IMR-90 (cell line): ENCODE results near the gene SPAG7. TPM values are rescaled to one million over a fixed set of nuclear protein-coding genes. Genes with fewer than 3 reads are reported as not detected.
A peak's percentile ranks its signal among the peaks of the same experiment; 100 is the strongest.

Experiments
- ATAC-seq: fragments of 200-7000 bp; cut with Tn5 transposase; 2 replicates; pipeline ENCODE4 v1.9.1; 2020; ENCODE audit warnings: low read depth, mild to moderate bottlenecking, moderate library complexity
- BruUV-seq: library from RNA; stranded (reverse); fragments of 400-500 nt; replicated peaks from 2 replicates; lab custom pipeline; 2021; lab: Mats Ljungman, UMichigan
- CTCF ChIA-PET: fragments of 300-600 bp; formaldehyde crosslinking; extraction: SDS; loops from one replicate; lab custom pipeline; 2021; ENCODE audit warnings: antibody characterized with exemption; lab: Yijun Ruan, JAX
- POLR2A ChIA-PET: fragments of 300-600 bp; sonication (Branson Sonifier 250); formaldehyde crosslinking; loops from one replicate; lab custom pipeline; 2022; ENCODE audit warnings: antibody characterized with exemption; ENCODE audit not compliant: unreplicated experiment; lab: Charles Lee
- DNase-seq: peaks from one replicate; pipeline ENCODE4 v3.0.0; 2013
- H2AFZ ChIP-seq: replicated peaks from 2 replicates; pipeline ENCODE3; 2013; ENCODE audit warnings: low read length, mild to moderate bottlenecking; ENCODE audit not compliant: poor library complexity
- H2AK5ac ChIP-seq: 2 replicates; pipeline ENCODE4 v1.6.1; 2013; ENCODE audit warnings: low read depth, low read length, inconsistent platforms
- H2AK9ac ChIP-seq: replicated peaks from 2 replicates; pipeline ENCODE3; 2013; ENCODE audit warnings: mild to moderate bottlenecking, low read depth, low read length, moderate library complexity; ENCODE audit not compliant: poor library complexity
- H2BK120ac ChIP-seq: 2 replicates; pipeline ENCODE4 v1.6.1; 2013; ENCODE audit warnings: low read depth, low read length, inconsistent platforms
- H2BK15ac ChIP-seq: 3 replicates; pipeline ENCODE4 v1.6.1; 2013; ENCODE audit warnings: low read depth, low read length, inconsistent platforms
- H2BK20ac ChIP-seq: 2 replicates; pipeline ENCODE4 v1.6.1; 2013; ENCODE audit warnings: low read depth, mild to moderate bottlenecking, inconsistent platforms, low read length, moderate library complexity
- H2BK5ac ChIP-seq: 2 replicates; pipeline ENCODE4 v1.6.1; 2013; ENCODE audit warnings: mild to moderate bottlenecking, low read depth, low read length, inconsistent platforms; ENCODE audit not compliant: poor library complexity, severe bottlenecking
- H3K14ac ChIP-seq: replicated peaks from 2 replicates; pipeline ENCODE4 v1.6.1; 2013; ENCODE audit warnings: low read depth, low read length, inconsistent platforms
- H3K18ac ChIP-seq: 2 replicates; pipeline ENCODE4 v1.6.1; 2013; ENCODE audit warnings: low read depth, low read length, control low read depth
- H3K23ac ChIP-seq: 2 replicates; pipeline ENCODE4 v1.6.1; 2013; ENCODE audit warnings: low read depth, low read length, inconsistent platforms
- H3K27ac ChIP-seq: 2 replicates; pipeline ENCODE4 v1.5.1; 2013; ENCODE audit warnings: mild to moderate bottlenecking, control low read depth, low read length; ENCODE audit not compliant: insufficient read depth
- H3K27me3 ChIP-seq: 2 replicates; pipeline ENCODE4 v1.6.1; 2013; ENCODE audit warnings: low read length; ENCODE audit not compliant: control insufficient read depth, insufficient read depth
- H3K36me3 ChIP-seq: 2 replicates; pipeline ENCODE4 v1.6.1; 2013; ENCODE audit warnings: low read length, mixed read lengths; ENCODE audit not compliant: control insufficient read depth, insufficient read depth
- H3K4ac ChIP-seq: 2 replicates; pipeline ENCODE4 v1.6.1; 2013; ENCODE audit warnings: low read depth, low read length, inconsistent platforms
- H3K4me1 ChIP-seq: 2 replicates; pipeline ENCODE4 v1.6.1; 2013; ENCODE audit warnings: low read length, mixed read lengths; ENCODE audit not compliant: control insufficient read depth, insufficient read depth
- H3K4me2 ChIP-seq: 2 replicates; pipeline ENCODE4 v1.6.1; 2013; ENCODE audit warnings: low read depth, mild to moderate bottlenecking, control low read depth, low read length, moderate library complexity
- H3K4me3 ChIP-seq: 2 replicates; pipeline ENCODE4 v1.5.1; 2013; ENCODE audit warnings: low read depth, mild to moderate bottlenecking, control low read depth, low read length, moderate library complexity; ENCODE audit not compliant: insufficient read depth
- H3K56ac ChIP-seq: 2 replicates; pipeline ENCODE4 v1.6.1; 2013; ENCODE audit warnings: low read length, inconsistent platforms; ENCODE audit not compliant: insufficient read depth; ENCODE audit errors: extremely low read depth
- H3K79me1 ChIP-seq, 2 experiments: 2 replicates each; pipeline ENCODE4 v1.6.1; 2013; ENCODE audit warnings: low read length in 2 of 2, inconsistent platforms in 1 of 2, low read depth in 1 of 2
- H3K9ac ChIP-seq: 2 replicates; pipeline ENCODE4 v1.6.1; 2013; ENCODE audit warnings: low read depth, low read length, control low read depth
- H3K9me1 ChIP-seq: 2 replicates; pipeline ENCODE4 v1.6.1; 2013; ENCODE audit warnings: low read length, inconsistent platforms; ENCODE audit not compliant: insufficient read depth
- H3K9me3 ChIP-seq: 2 replicates; pipeline ENCODE4 v1.6.1; 2013; ENCODE audit warnings: low read length; ENCODE audit not compliant: control insufficient read depth, insufficient read depth
- H4K20me1 ChIP-seq: 2 replicates; pipeline ENCODE4 v1.6.1; 2013; ENCODE audit warnings: low read length, inconsistent platforms; ENCODE audit not compliant: insufficient read depth
- H4K5ac ChIP-seq: 2 replicates; pipeline ENCODE4 v1.6.1; 2013; ENCODE audit warnings: mild to moderate bottlenecking, low read depth, low read length, control low read depth
- H4K8ac ChIP-seq, 2 experiments: 2 replicates each; pipeline ENCODE4 v1.6.1; 2013; ENCODE audit warnings: low read depth in 2 of 2, low read length in 2 of 2, control low read depth in 1 of 2, inconsistent platforms in 1 of 2
- H4K91ac ChIP-seq: 2 replicates; pipeline ENCODE4 v1.6.1; 2013; ENCODE audit warnings: low read depth, low read length, inconsistent platforms; ENCODE audit not compliant: insufficient read depth
- BHLHE40 ChIP-seq: fragments of 150-350 bp; IDR thresholded peaks from 2 replicates; pipeline ENCODE4 v1.6.1; 2016; ENCODE audit warnings: mild to moderate bottlenecking, low read depth, low read length
- CEBPB ChIP-seq: IDR thresholded peaks from 2 replicates; pipeline ENCODE4 v1.6.1; 2012; ENCODE audit warnings: low read depth, low read length, improper control_type of control experiment
- CHD1 ChIP-seq: IDR thresholded peaks from 2 replicates; pipeline ENCODE4 v1.6.1; 2012; ENCODE audit warnings: low read depth, low read length, improper control_type of control experiment
- FOS ChIP-seq: fragments of 150-350 bp; IDR thresholded peaks from 2 replicates; pipeline ENCODE4 v1.6.1; 2016; ENCODE audit warnings: low read depth, low read length
- MAZ ChIP-seq: IDR thresholded peaks from 2 replicates; pipeline ENCODE4 v1.6.1; 2012; ENCODE audit warnings: low read depth, mild to moderate bottlenecking, low read length, improper control_type of control experiment, moderate library complexity, borderline replicate concordance
- MXI1 ChIP-seq: IDR thresholded peaks from 2 replicates; pipeline ENCODE4 v1.6.1; 2012; ENCODE audit warnings: low read depth, mild to moderate bottlenecking, low read length, moderate library complexity, borderline replicate concordance
- NFE2L2 ChIP-seq: fragments of 150-350 bp; IDR thresholded peaks from 2 replicates; pipeline ENCODE4 v1.6.1; 2016; ENCODE audit warnings: low read depth, mild to moderate bottlenecking, low read length
- RAD21 ChIP-seq: IDR thresholded peaks from 2 replicates; pipeline ENCODE4 v1.6.1; 2012; ENCODE audit warnings: low read length, improper control_type of control experiment
- RCOR1 ChIP-seq: IDR thresholded peaks from 2 replicates; pipeline ENCODE4 v1.6.1; 2012; ENCODE audit warnings: mild to moderate bottlenecking, low read length, improper control_type of control experiment; ENCODE audit not compliant: insufficient replicate concordance
- RFX5 ChIP-seq: IDR thresholded peaks from 2 replicates; pipeline ENCODE4 v1.8.0; 2012; ENCODE audit warnings: low read depth, mild to moderate bottlenecking, low read length, moderate library complexity
- WGBS, 2 experiments: methylation state at CpG; one replicate each; pipeline versions ENCODE4 v1.1.5 to v1.1.7; 2013; ENCODE audit warnings: missing lambda C conversion rate in 2 of 2; ENCODE audit not compliant: insufficient read length in 1 of 2; ENCODE audit errors: extremely low coverage in 2 of 2; 5-methylcytosine and 5-hydroxymethylcytosine counted together
- dilution Hi-C: fragments of 300-500 bp; cut with HindIII; formaldehyde crosslinking; loops from one replicate; pipeline ENCODE4 v1.14.3; 2018; ENCODE audit warnings: low sequenced_read_pairs; ENCODE audit not compliant: unreplicated experiment
- in situ Hi-C: fragments of 300-500 bp; cut with MboI; formaldehyde crosslinking; loops from 3 replicates; pipeline ENCODE4 v1.14.3; 2019; ENCODE audit warnings: low sequenced_read_pairs, inconsistent platforms, mixed read lengths
- intact Hi-C: fragments of 100-400 bp; cut with micrococcal nuclease; formaldehyde crosslinking; loops from 2 replicates; pipeline ENCODE4 v1.10.0; 2022
- polyA plus RNA-seq, 3 experiments: library from polyadenylated mRNA; depleted of rRNA; stranded (reverse); fragments of >200 nt; gene quantifications; 2 replicates each; pipeline ENCODE4 v1.2.3, GENCODE V29; 2012; ENCODE audit warnings: low replicate concordance in 1 of 3
- total RNA-seq: library from RNA; depleted of rRNA; stranded (reverse); fragments of >200 nt; gene quantifications from 2 replicates; pipeline ENCODE4 v1.2.3, GENCODE V29; 2012
- TF ChIP-seq, protein P1 (sequence below): fragments of 150-350 bp; IDR thresholded peaks from 2 replicates; pipeline ENCODE4 v1.6.1; 2016; ENCODE audit warnings: low read depth, mild to moderate bottlenecking, low read length, moderate library complexity, borderline replicate concordance
- TF ChIP-seq, protein P2 (sequence below): fragments of 150-350 bp; IDR thresholded peaks from 2 replicates; pipeline ENCODE4 v1.6.1; 2017; ENCODE audit warnings: mild to moderate bottlenecking, antibody characterized with exemption, low read length, low read depth

Gene SPAG7
- total and polyA plus RNA-seq, 2 of the 4 experiments (the other 2 are of a cell fraction): 50.2 to 108 TPM

DNA sequence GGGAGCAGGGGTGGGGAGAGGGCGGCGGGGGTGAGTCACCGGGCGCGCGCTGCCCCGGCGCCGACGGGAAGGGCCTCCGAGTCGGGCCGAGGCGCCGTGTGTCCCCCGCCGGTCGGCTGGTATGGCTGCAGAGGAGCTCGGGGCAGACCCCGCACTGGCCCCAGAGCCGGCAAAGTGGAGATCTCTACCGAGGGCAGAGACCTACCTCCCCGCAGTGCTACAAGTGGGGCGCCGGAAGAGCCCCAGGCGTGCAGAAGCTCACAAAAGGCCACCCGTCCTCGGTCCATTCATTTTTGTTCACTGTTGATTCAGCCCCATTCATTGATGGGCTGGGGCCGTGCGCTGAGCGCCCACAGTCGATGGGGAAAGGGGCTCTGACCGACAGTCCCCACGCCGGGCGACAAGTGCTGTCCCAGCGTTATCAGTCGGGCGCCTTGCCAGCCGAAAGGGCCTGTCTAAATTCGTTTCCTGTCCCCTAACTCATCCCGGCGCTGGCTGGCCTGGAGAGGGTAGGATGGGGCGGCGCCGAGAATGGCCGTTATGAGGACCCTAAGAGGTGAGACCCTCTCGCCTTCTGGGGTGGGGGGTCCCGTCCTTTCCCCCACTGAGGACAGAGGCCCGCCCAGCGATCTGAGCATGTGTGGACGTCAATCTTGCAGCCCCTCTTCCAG, 17.4 kb downstream of the SPAG7 start:
- Histone ChIP-seq H3K9me1 (peaks cover 23% of the 10 kb centered on the region; the same call in 1 of the 2 replicates), H3K4me2 (peak overlapping the region; percentile 64), H2AFZ (peak overlapping the region; percentile 92), H3K36me3 (peaks cover 15% of the 10 kb centered on the region), H4K5ac (peak overlapping the region; percentile 77), H4K91ac (peak overlapping the region; percentile 94), H3K27me3 (no peaks in the 10 kb centered on the region), H2BK120ac (peak overlapping the region; percentile 89), H3K14ac (peak overlapping the region; percentile 92), H4K20me1 (peaks cover 33% of the 10 kb centered on the region), H3K4me3 (peak overlapping the region; percentile 30), H2AK5ac (peak overlapping the region; percentile 97), H3K79me1 (peaks cover 12 to 30% of the 10 kb centered on the region in 2 experiments; a peak in 3 of 4 replicates), H3K9me3 (no peaks in the 10 kb centered on the region), H3K18ac (peak overlapping the region; percentile 8), H3K9ac (peak overlapping the region; percentile 60), H2BK5ac (peak overlapping the region; percentile 57), H2BK20ac (peak overlapping the region; percentile 61), H4K8ac (peak overlapping the region; percentile 95 to 97), H3K23ac (peak overlapping the region; percentile 91), H3K27ac (peak overlapping the region; percentile 80), H2AK9ac (peak overlapping the region; percentile 98), H3K56ac (peak overlapping the region; percentile 84), H2BK15ac (peak overlapping the region; percentile 53; the same call in 1 of the 3 replicates), H3K4ac (peak overlapping the region; percentile 99), H3K4me1 (peaks cover 34% of the 10 kb centered on the region)
- TF ChIP-seq, protein P1, sequence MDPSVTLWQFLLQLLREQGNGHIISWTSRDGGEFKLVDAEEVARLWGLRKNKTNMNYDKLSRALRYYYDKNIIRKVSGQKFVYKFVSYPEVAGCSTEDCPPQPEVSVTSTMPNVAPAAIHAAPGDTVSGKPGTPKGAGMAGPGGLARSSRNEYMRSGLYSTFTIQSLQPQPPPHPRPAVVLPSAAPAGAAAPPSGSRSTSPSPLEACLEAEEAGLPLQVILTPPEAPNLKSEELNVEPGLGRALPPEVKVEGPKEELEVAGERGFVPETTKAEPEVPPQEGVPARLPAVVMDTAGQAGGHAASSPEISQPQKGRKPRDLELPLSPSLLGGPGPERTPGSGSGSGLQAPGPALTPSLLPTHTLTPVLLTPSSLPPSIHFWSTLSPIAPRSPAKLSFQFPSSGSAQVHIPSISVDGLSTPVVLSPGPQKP: no peak
- no peak for TF ChIP-seq MAZ
- TF ChIP-seq RCOR1: no peak
- TF ChIP-seq BHLHE40: no peak
- TF ChIP-seq MXI1: no peak
- TF ChIP-seq, protein P2, sequence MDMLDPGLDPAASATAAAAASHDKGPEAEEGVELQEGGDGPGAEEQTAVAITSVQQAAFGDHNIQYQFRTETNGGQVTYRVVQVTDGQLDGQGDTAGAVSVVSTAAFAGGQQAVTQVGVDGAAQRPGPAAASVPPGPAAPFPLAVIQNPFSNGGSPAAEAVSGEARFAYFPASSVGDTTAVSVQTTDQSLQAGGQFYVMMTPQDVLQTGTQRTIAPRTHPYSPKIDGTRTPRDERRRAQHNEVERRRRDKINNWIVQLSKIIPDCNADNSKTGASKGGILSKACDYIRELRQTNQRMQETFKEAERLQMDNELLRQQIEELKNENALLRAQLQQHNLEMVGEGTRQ: no peak
- no peak for TF ChIP-seq NFE2L2
- TF ChIP-seq CEBPB: no peak
- TF ChIP-seq CHD1: no peak
- TF ChIP-seq RFX5: no peak
- TF ChIP-seq RAD21: no peak
- TF ChIP-seq FOS: no peak
- DNase-seq (no peak), ATAC-seq (peak; percentile 8)
- WGBS, 2 experiments: 6% methylated on average over 5 of the region's 52 CpGs; no CpG with 5 or more reads in 1 of the 2 experiments
- dilution Hi-C loops: no loop called here
- CTCF ChIA-PET: no interaction called here
- no TSS peak for BruUV-seq
- intact Hi-C loops: no loop called here
- in situ Hi-C loops: no loop called here
- POLR2A ChIA-PET: interaction anchor here (0.8 to 3.5 kb wide), 3 partner anchors 16 to 117 kb away, joined by 4 to 19 read pairs (median 8); partner anchors contain the start of gene SPAG7
